ENCODE measurements around the gene USP37. TPM values are rescaled to one million over a fixed set of nuclear protein-coding genes. Genes with fewer than 3 reads are reported as not detected.
A peak's percentile ranks its signal among the peaks of the same experiment; 100 is the strongest.

USP37 gene
- total and polyA plus RNA-seq, 2 of the 13 experiments (the other 11 are each of a cell fraction or from before 2014, with no cell fraction given): 6.5 to 30.6 TPM

- TF ChIP-seq NR2F1 (CRISPR knock-in tag; IDR thresholded peaks at IDR 0.05) (no peak), KLF12 (CRISPR knock-in tag; IDR thresholded peaks at IDR 0.05; ENCODE audit: borderline replicate concordance) (no peak), PITX1 (CRISPR knock-in tag; IDR thresholded peaks at IDR 0.05) (0 out of 2 replicates have a peak, but pooled peaks have one; percentile 33), ZNF362 (CRISPR knock-in tag; IDR thresholded peaks at IDR 0.05; ENCODE audit: borderline replicate concordance) (peak; percentile 59; the same call in 1 of the 2 replicates), GATAD2A (CRISPR knock-in tag; IDR thresholded peaks at IDR 0.05) (peak; percentile 11; the same call in 1 of the 2 replicates), ZNF274 (CRISPR knock-in tag; IDR thresholded peaks at IDR 0.05) (0 out of 2 replicates have a peak, but pooled peaks have one; percentile 46), ZEB1 (IDR thresholded peaks at IDR 0.05; ENCODE audit: insufficient replicate concordance, low read depth) (no peak), ZNF615 (CRISPR knock-in tag; IDR thresholded peaks at IDR 0.05; ENCODE audit: borderline replicate concordance) (no peak), SPEN (CRISPR knock-in tag; IDR thresholded peaks at IDR 0.05; ENCODE audit: low read depth) (no peak), ZNF547 (CRISPR knock-in tag; IDR thresholded peaks at IDR 0.05) (no peak), BCL6 (CRISPR knock-in tag; IDR thresholded peaks at IDR 0.05) (no peak), PTBP1 (IDR thresholded peaks at IDR 0.05; ENCODE audit: low read depth, low read length, poor library complexity, severe bottlenecking) (no peak), MEF2D (CRISPR knock-in tag; IDR thresholded peaks at IDR 0.05) (0 out of 2 replicates have a peak, but pooled peaks have one; percentile 30), TBX2 (CRISPR knock-in tag; IDR thresholded peaks at IDR 0.05; ENCODE audit: borderline replicate concordance) (no peak), ARID5B (CRISPR knock-in tag; IDR thresholded peaks at IDR 0.05) (no peak), HIVEP1 (CRISPR knock-in tag; IDR thresholded peaks at IDR 0.05) (no peak), ZNF496 (CRISPR knock-in tag; IDR thresholded peaks at IDR 0.05; ENCODE audit: insufficient replicate concordance) (no peak), ZNF7 (CRISPR knock-in tag; IDR thresholded peaks at IDR 0.05) (no peak), ZMYM3 (CRISPR knock-in tag; IDR thresholded peaks at IDR 0.05) (0 out of 2 replicates have a peak, but pooled peaks have one; percentile 30), EZH2 (conservative IDR thresholded peaks at IDR 0.05; ENCODE audit: low read depth, low read length) (no peak), KMT2B (CRISPR knock-in tag; IDR thresholded peaks at IDR 0.05) (no peak), ZNF552 (CRISPR knock-in tag; IDR thresholded peaks at IDR 0.05; ENCODE audit: borderline replicate concordance) (no peak), ZBTB20 (CRISPR knock-in tag; IDR thresholded peaks at IDR 0.05; ENCODE audit: borderline replicate concordance, low read depth) (no peak), ELK4 (CRISPR knock-in tag; IDR thresholded peaks at IDR 0.05; ENCODE audit: borderline replicate concordance) (no peak)
These were observed 121.6 kb downstream of the USP37 start (continued) for GRCh38 chr2:218446547-218446946.

All from HepG2 (cell line).